ENCODE data around the gene NCBP1.
"Not testable (repeated sequence)": the region's sequence is repeated elsewhere in the genome, so short reads cannot be mapped to it uniquely, and the experiment has no call there.

Gene NCBP1

GRCh38 chr9:97632985-97633858 is at the start of gene NCBP1, which contains the start of gene TSTD2:
Gene NCBP1 (plus strand): TSS chr9:97633821. CDS start chr9:97633882, 61 bp downstream.
Gene TSTD2 (minus strand): TSS chr9:97633368. CDS start chr9:97627562, 5,806 bp downstream.
- in situ Hi-C loops (cut with MboI; ENCODE audit: low pct_unique_long_range_greater_than_20kb, low sequenced_read_pairs, unreplicated experiment), result no loop called here
- no peak for TF ChIP-seq CTCF (IDR thresholded peaks at IDR 0.05; ENCODE audit: extremely low read depth, insufficient read depth, missing control alignments)
- peak; percentile 95 for DNase-seq (ENCODE audit: low spot score)

- in situ Hi-C loops (cut with MboI; ENCODE audit: low pct_unique_long_range_greater_than_20kb, low sequenced_read_pairs, unreplicated experiment); DNase-seq (ENCODE audit: low spot score): not testable (repeated sequence)
Observed at GRCh38 chr9:97584778-97585177, 48.8 kb upstream of the NCBP1 start.

GRCh38 chr9:97586909-97587308 is 46.7 kb upstream of the NCBP1 start:
- DNase-seq (ENCODE audit: low spot score); in situ Hi-C loops (cut with MboI; ENCODE audit: low pct_unique_long_range_greater_than_20kb, low sequenced_read_pairs, unreplicated experiment): not testable (repeated sequence)

GRCh38 chr9:97591535-97591934 is 42.1 kb upstream of the NCBP1 start:
- in situ Hi-C loops (cut with MboI; ENCODE audit: low pct_unique_long_range_greater_than_20kb, low sequenced_read_pairs, unreplicated experiment), result no loop called here
- TF ChIP-seq CTCF (IDR thresholded peaks at IDR 0.05; ENCODE audit: extremely low read depth, insufficient read depth, missing control alignments), result no peak
- DNase-seq (ENCODE audit: low spot score), result no peak

- TF ChIP-seq CTCF (IDR thresholded peaks at IDR 0.05; ENCODE audit: extremely low read depth, insufficient read depth, missing control alignments), result no peak
- in situ Hi-C loops (cut with MboI; ENCODE audit: low pct_unique_long_range_greater_than_20kb, low sequenced_read_pairs, unreplicated experiment), result no loop called here
- no peak for DNase-seq (ENCODE audit: low spot score)
Observed at GRCh38 chr9:97592126-97592525, 41.5 kb upstream of the NCBP1 start.

- no peak for DNase-seq (ENCODE audit: low spot score)
- TF ChIP-seq CTCF (IDR thresholded peaks at IDR 0.05; ENCODE audit: extremely low read depth, insufficient read depth, missing control alignments), result no peak
- in situ Hi-C loops (cut with MboI; ENCODE audit: low pct_unique_long_range_greater_than_20kb, low sequenced_read_pairs, unreplicated experiment), result no loop called here
Observed at GRCh38 chr9:97593960-97594359, 39.7 kb upstream of the NCBP1 start.

GRCh38 chr9:97594381-97594921 is 39.2 kb upstream of the NCBP1 start:
- DNase-seq (ENCODE audit: low spot score), result no peak
- in situ Hi-C loops (cut with MboI; ENCODE audit: low pct_unique_long_range_greater_than_20kb, low sequenced_read_pairs, unreplicated experiment), result no loop called here

More at GRCh38 chr9:97594381-97594921, 39.2 kb upstream of the NCBP1 start:
- no peak for TF ChIP-seq CTCF (IDR thresholded peaks at IDR 0.05; ENCODE audit: extremely low read depth, insufficient read depth, missing control alignments)
